HCT116 (cell line): ENCODE results near the gene KLHL20. TPM values are rescaled to one million over a fixed set of nuclear protein-coding genes. Genes with fewer than 3 reads are reported as not detected.
"Not testable (repeated sequence)": the region's sequence is repeated elsewhere in the genome, so short reads cannot be mapped to it uniquely, and the experiment has no call there.

Source experiments
- ATAC-seq: fragments of 200-7000 bp; cut with Tn5 transposase; 2 replicates; pipeline ENCODE4 v1.9.1; 2020; ENCODE audit warnings: mild to moderate bottlenecking, moderate library complexity
- BruUV-seq: library from RNA; stranded (reverse); fragments of 400-500 nt; replicated peaks from 2 replicates; lab custom pipeline; 2021; lab: Mats Ljungman, UMichigan
- CTCF ChIA-PET: fragments of 300-600 bp; sonication (Branson Sonifier 250); formaldehyde crosslinking; loops from one replicate; lab custom pipeline; 2021; ENCODE audit warnings: antibody characterized with exemption; lab: Charles Lee
- POLR2A ChIA-PET: fragments of 300-600, 350-600 bp; sonication (Branson Sonifier 250); formaldehyde crosslinking; loops from one replicate; lab custom pipeline; 2021; ENCODE audit warnings: antibody characterized with exemption; lab: Charles Lee
- RAD21 ChIA-PET, 2 experiments: fragments of 300-600 bp; sonication (Branson Sonifier 250); formaldehyde crosslinking; loops; one replicate each; lab custom pipeline; 2023; ENCODE audit warnings: low total read pairs in 2 of 2; ENCODE audit not compliant: uncharacterized antibody in 2 of 2, unreplicated experiment in 2 of 2, low non-redundant PET in 1 of 2; lab: Charles Lee
- DNase-seq: peaks from one replicate; pipeline ENCODE4 v3.0.0-alpha.2; 2010; ENCODE audit warnings: low read depth, low spot score
- H2AFZ ChIP-seq: fragments of 200-600 bp; shearing (Covaris generic), sonication (generic); 2 replicates; pipeline ENCODE4 v1.6.1; 2017; ENCODE audit warnings: low read depth, mixed run types, mixed read lengths, antibody characterized with exemption, low read length; ENCODE audit not compliant: poor library complexity, severe bottlenecking
- H3K27ac ChIP-seq: 2 replicates; pipeline ENCODE4 v1.5.1; 2012; ENCODE audit warnings: low read depth, low read length
- H3K27me3 ChIP-seq: fragments of 200-600 bp; sonication (generic); 2 replicates; pipeline ENCODE4 v1.6.1; 2016; ENCODE audit warnings: mixed run types, low read length, mixed read lengths; ENCODE audit not compliant: insufficient read depth
- H3K36me3 ChIP-seq, 2 experiments: fragments of 200-500 bp in 1 of 2; fragments of 200-600 bp in 1 of 2; sonication (Bioruptor generic) in 1 of 2; sonication (generic) in 1 of 2; 2 replicates each; pipeline versions ENCODE4 v1.5.1 to v1.6.1; 2014 to 2016; ENCODE audit warnings: low read length in 2 of 2, inconsistent platforms in 1 of 2, mixed read lengths in 1 of 2, mixed run types in 1 of 2; ENCODE audit not compliant: insufficient read depth in 2 of 2, control insufficient read depth in 1 of 2
- H3K4me1 ChIP-seq, 2 experiments: fragments of 200-600 bp in 1 of 2; sonication (generic) in 1 of 2; 2 replicates each; pipeline versions ENCODE4 v1.5.1 to v1.6.1; 2012 to 2017; ENCODE audit warnings: low read length in 2 of 2, inconsistent platforms in 1 of 2, mild to moderate bottlenecking in 1 of 2, mixed read lengths in 1 of 2, mixed run types in 1 of 2, moderate library complexity in 1 of 2; ENCODE audit not compliant: insufficient read depth in 2 of 2, control insufficient read depth in 1 of 2
- H3K4me2 ChIP-seq: fragments of 200-600 bp; sonication (generic); 2 replicates; pipeline ENCODE4 v1.6.1; 2017; ENCODE audit warnings: mixed run types, low read length, mixed read lengths
- H3K4me3 ChIP-seq, 2 experiments: fragments of 200-600 bp in 1 of 2; sonication (generic) in 1 of 2; replicated peaks in 1 of 2; 2 replicates each; pipeline ENCODE4 v1.5.1; 2011 to 2016; ENCODE audit warnings: low read length in 2 of 2, control low read depth in 1 of 2, low read depth in 1 of 2, mild to moderate bottlenecking in 1 of 2, mixed read lengths in 1 of 2, mixed run types in 1 of 2
- H3K79me2 ChIP-seq: fragments of 200-600 bp; sonication (generic); 2 replicates; pipeline ENCODE4 v1.6.1; 2017; ENCODE audit warnings: mild to moderate bottlenecking, mixed run types, low read length, moderate library complexity, mixed read lengths; ENCODE audit not compliant: insufficient read depth
- H3K9ac ChIP-seq: fragments of 200-600 bp; sonication (generic); 2 replicates; pipeline ENCODE4 v1.6.1; 2016; ENCODE audit warnings: low read length, mixed read lengths
- H3K9me2 ChIP-seq: fragments of 200-600 bp; sonication (generic), shearing (Covaris generic); 2 replicates; pipeline ENCODE4 v1.6.1; 2017; ENCODE audit warnings: mixed run types, mild to moderate bottlenecking, moderate library complexity; ENCODE audit not compliant: insufficient read depth
- H3K9me3 ChIP-seq, 2 experiments: fragments of 200-500 bp in 1 of 2; fragments of 200-600 bp in 1 of 2; sonication (Bioruptor generic) in 1 of 2; sonication (generic) in 1 of 2; 2 replicates each; pipeline ENCODE4 v1.6.1; 2014 to 2017; ENCODE audit warnings: low read length in 2 of 2, mixed read lengths in 2 of 2, inconsistent platforms in 1 of 2, low read depth in 1 of 2, mild to moderate bottlenecking in 1 of 2, mixed run types in 1 of 2, moderate library complexity in 1 of 2; ENCODE audit not compliant: control insufficient read depth in 1 of 2, insufficient read depth in 1 of 2
- H4K20me1 ChIP-seq: fragments of 200-600 bp; sonication (generic), shearing (Covaris generic); 2 replicates; pipeline ENCODE4 v1.6.1; 2017; ENCODE audit warnings: mixed run types, mild to moderate bottlenecking, moderate library complexity; ENCODE audit not compliant: insufficient read depth
- FOSL1 ChIP-seq: IDR thresholded peaks from 2 replicates; pipeline ENCODE4 v1.6.1; 2012; ENCODE audit warnings: low read depth
- POLR2AphosphoS5 ChIP-seq: IDR thresholded peaks from 2 replicates; pipeline ENCODE4 v1.6.1; 2011; ENCODE audit warnings: mild to moderate bottlenecking, low read depth, low read length, moderate library complexity
- YY1 ChIP-seq: IDR thresholded peaks from 2 replicates; pipeline ENCODE4 v1.6.1; 2011; ENCODE audit warnings: low read length, low read depth, moderate library complexity, mild to moderate bottlenecking; ENCODE audit not compliant: insufficient replicate concordance; ENCODE audit errors: extremely low read depth
- ZNF274 ChIP-seq: fragments of 200-500 bp; sonication (Bioruptor generic); IDR thresholded peaks from 2 replicates; pipeline ENCODE4 v1.6.1; 2014; ENCODE audit warnings: mild to moderate bottlenecking, low read depth, low read length, inconsistent platforms
- intact Hi-C: fragments of 100-400 bp; cut with micrococcal nuclease; formaldehyde crosslinking; loops from 2 replicates; pipeline ENCODE4 v1.10.0; 2022
- total RNA-seq: library from RNA; stranded (reverse); gene quantifications from one replicate; pipeline ENCODE4 v1.2.1, GENCODE V29; 2021; ENCODE audit not compliant: unreplicated experiment
- TF ChIP-seq, protein P1 (sequence below): IDR thresholded peaks from 2 replicates; pipeline ENCODE4 v1.6.1; 2011; ENCODE audit warnings: mild to moderate bottlenecking, low read length, moderate library complexity; ENCODE audit not compliant: insufficient replicate concordance; ENCODE audit errors: extremely low read depth

The KLHL20 gene
- total RNA-seq, 1 experiment from 2014 or later, result 16.2 TPM

DNA sequence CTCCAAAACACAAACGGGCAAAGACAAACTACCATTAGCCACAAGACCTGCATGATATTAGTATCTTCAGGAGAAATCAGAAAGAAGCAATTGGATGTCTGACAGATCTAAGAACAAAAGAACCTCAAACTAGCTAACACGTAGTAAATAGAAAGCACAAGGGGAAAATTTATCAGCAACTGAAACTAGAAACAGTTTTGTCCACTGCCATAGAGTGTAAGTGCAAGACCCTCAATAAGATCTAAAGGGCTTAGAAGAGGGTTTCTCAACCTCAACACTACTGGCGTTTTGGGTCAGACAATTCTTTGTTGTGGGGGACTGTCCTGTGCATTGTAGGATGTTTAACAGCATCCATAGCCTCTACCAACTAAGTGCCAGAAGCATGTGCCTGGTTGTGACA is 54.0 kb downstream of the KLHL20 start (continued):
- TF ChIP-seq YY1, result no peak
- TF ChIP-seq, protein P1, sequence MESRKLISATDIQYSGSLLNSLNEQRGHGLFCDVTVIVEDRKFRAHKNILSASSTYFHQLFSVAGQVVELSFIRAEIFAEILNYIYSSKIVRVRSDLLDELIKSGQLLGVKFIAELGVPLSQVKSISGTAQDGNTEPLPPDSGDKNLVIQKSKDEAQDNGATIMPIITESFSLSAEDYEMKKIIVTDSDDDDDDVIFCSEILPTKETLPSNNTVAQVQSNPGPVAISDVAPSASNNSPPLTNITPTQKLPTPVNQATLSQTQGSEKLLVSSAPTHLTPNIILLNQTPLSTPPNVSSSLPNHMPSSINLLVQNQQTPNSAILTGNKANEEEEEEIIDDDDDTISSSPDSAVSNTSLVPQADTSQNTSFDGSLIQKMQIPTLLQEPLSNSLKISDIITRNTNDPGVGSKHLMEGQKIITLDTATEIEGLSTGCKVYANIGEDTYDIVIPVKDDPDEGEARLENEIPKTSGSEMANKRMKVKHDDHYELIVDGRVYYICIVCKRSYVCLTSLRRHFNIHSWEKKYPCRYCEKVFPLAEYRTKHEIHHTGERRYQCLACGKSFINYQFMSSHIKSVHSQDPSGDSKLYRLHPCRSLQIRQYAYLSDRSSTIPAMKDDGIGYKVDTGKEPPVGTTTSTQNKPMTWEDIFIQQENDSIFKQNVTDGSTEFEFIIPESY, result no peak
- TF ChIP-seq POLR2AphosphoS5, result no peak
- no peak for TF ChIP-seq ZNF274
- no peak for TF ChIP-seq FOSL1
- TF ChIP-seq, all 23 proteins: peak for 0

DNA sequence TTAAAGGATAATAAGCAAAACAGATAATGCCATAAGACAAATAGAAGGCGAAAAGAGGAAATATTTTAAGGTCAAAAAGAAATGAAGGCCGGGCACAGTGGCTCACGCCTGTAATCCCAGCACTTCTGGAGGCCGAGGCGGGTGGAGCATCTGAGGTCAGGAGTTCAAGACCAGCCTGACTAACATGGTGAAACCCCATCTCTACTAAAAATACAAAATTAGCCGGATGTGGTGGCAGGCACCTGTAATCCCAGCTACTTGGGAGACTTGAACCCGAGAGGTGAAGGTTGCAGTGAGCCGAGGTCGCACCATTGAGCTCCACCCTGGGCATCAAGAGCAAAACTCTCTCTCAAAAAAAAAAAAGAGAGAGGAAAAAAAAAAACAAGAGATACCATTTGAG is 55.5 kb downstream of the KLHL20 start:
- H3K4me2 ChIP-seq, H3K36me3 ChIP-seq, H3K4me1 ChIP-seq, DNase-seq, H4K20me1 ChIP-seq, H3K9me2 ChIP-seq, BruUV-seq, H3K79me2 ChIP-seq, H3K4me3 ChIP-seq, H3K27ac ChIP-seq, ATAC-seq, POLR2A ChIA-PET, H3K27me3 ChIP-seq, H3K9ac ChIP-seq, H3K9me3 ChIP-seq, H2AFZ ChIP-seq: not testable (repeated sequence)
- ChIA-PET RAD21 (interaction anchor here in 1 of 2 experiments (0.7 kb wide), 1 partner anchor 216 kb away, joined by 4 read pairs; no protein-coding TSS in a partner anchor), CTCF (interaction anchor here (0.7 kb wide), 1 partner anchor 340 kb away, joined by 3 read pairs; no protein-coding TSS in a partner anchor)
- intact Hi-C loops, result loop anchor here (5.0 kb wide), 1 partner anchor 52 kb away; the partner anchor contains the start of genes CENPL and DARS2
